Erythroblast (primary cell): ENCODE results near the gene SAFB.

Source experiments
- GATA1 ChIP-seq: IDR thresholded peaks from 2 replicates; pipeline ENCODE4 v1.6.1; 2011; ENCODE audit warnings: low read depth, mild to moderate bottlenecking, control low read depth, low read length, moderate library complexity
- POLR2A ChIP-seq: IDR thresholded peaks from 2 replicates; pipeline ENCODE4 v1.6.1; 2011; ENCODE audit warnings: mild to moderate bottlenecking, low read length

GRCh38 chr19:5619946-5620345 lies 2.9 kb upstream of the SAFB start:
- TF ChIP-seq POLR2A (no peak), GATA1 (no peak)
